Gastrocnemius medialis (tissue), 4 donors: ENCODE data around the gene NR1H3.

ENCODE experiments used
- CTCF ChIP-seq, 5 experiments: fragments of 450-650 bp in 3 of 5; fragments of 200-600 bp in 2 of 5; sonication (generic) in 2 of 5; IDR thresholded peaks in 4 of 5; conservative IDR thresholded peaks in 1 of 5; 1 replicate in 4 of 5; 2 replicates in 1 of 5; pipeline ENCODE4 v1.5.1; 2016 to 2019; ENCODE audit warnings: antibody characterized with exemption in 5 of 5, mild to moderate bottlenecking in 3 of 5, moderate library complexity in 3 of 5
- POLR2A ChIP-seq, 2 donors: fragments of 450-650 bp; IDR thresholded peaks; one replicate each; pipeline ENCODE4 v1.6.1; 2017; ENCODE audit warnings: antibody characterized with exemption in 2 of 2, mild to moderate bottlenecking in 2 of 2, moderate library complexity in 2 of 2

GRCh38 chr11:47317064-47317828 is 59.5 kb downstream of the NR1H3 start:
- TF ChIP-seq CTCF (IDR thresholded peaks at IDR 0.05 in 4 of 5, conservative IDR thresholded peaks at IDR 0.05 in 1 of 5) (no peak), POLR2A (IDR thresholded peaks at IDR 0.05) (no peak)
